ENCODE measurements around the gene FAM120A.

- TF ChIP-seq, protein P1, sequence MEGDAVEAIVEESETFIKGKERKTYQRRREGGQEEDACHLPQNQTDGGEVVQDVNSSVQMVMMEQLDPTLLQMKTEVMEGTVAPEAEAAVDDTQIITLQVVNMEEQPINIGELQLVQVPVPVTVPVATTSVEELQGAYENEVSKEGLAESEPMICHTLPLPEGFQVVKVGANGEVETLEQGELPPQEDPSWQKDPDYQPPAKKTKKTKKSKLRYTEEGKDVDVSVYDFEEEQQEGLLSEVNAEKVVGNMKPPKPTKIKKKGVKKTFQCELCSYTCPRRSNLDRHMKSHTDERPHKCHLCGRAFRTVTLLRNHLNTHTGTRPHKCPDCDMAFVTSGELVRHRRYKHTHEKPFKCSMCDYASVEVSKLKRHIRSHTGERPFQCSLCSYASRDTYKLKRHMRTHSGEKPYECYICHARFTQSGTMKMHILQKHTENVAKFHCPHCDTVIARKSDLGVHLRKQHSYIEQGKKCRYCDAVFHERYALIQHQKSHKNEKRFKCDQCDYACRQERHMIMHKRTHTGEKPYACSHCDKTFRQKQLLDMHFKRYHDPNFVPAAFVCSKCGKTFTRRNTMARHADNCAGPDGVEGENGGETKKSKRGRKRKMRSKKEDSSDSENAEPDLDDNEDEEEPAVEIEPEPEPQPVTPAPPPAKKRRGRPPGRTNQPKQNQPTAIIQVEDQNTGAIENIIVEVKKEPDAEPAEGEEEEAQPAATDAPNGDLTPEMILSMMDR (IDR thresholded peaks at IDR 0.05), result no peak
- TF ChIP-seq POLR2A (IDR thresholded peaks at IDR 0.05), result peak; percentile 18
Measured at GRCh38 chr9:93574900-93575795, 123.7 kb downstream of the FAM120A start.
